ENCODE results near the gene TMEM9. TPM values are rescaled to one million over a fixed set of nuclear protein-coding genes. Genes with fewer than 3 reads are reported as not detected.

Gene TMEM9
- total and polyA plus RNA-seq, 2 of the 8 experiments (the other 6 are each of a cell fraction or from before 2014, with no cell fraction given) = 79.9 to 181 TPM

GRCh38 chr1:201142011-201142848 is 12.0 kb downstream of the TMEM9 start:
- H4K20me1 ChIP-seq (replicated peaks in 1 of 2; ENCODE audit: control insufficient read depth in 1 of 2, insufficient read depth in 2 of 2, low read length in 2 of 2) = peaks cover 12 to 14% of the 10 kb centered on the region in 2 experiments
- H3K18ac ChIP-seq (ENCODE audit: extremely low read depth, low read length) = no peak overlapping the region
- H3K4ac ChIP-seq (replicated peaks; ENCODE audit: insufficient read length, low read depth, low read length) = no peak overlapping the region
- 91% methylated on average over 16 of the region's 16 CpGs; no CpG with 5 or more reads in 1 of the 2 experiments for WGBS, 2 experiments (ENCODE audit: extremely low coverage in 1 of 2, insufficient coverage in 1 of 2, insufficient read length in 1 of 2, insufficient replicate concordance in 2 of 2, low coverage in 1 of 2, low lambda C conversion rate in 2 of 2, missing lambda C conversion rate in 1 of 2)
- no peak overlapping the region for H3K4me2 ChIP-seq (ENCODE audit: insufficient read depth in 1 of 2, low read depth in 2 of 2, low read length in 2 of 2)
- no peak overlapping the region for H4K91ac ChIP-seq (replicated peaks; ENCODE audit: insufficient read length, low read length)
- H2AK5ac ChIP-seq (ENCODE audit: low read depth, low read length) = no peak overlapping the region
- CTCF ChIA-PET (ENCODE audit: partially characterized antibody) = interaction anchor here (1.1 to 5.8 kb wide), 8 partner anchors 7 to 219 kb away, joined by 3 to 32 read pairs (median 6); partner anchors contain the start of gene ASCL5
- H4K5ac ChIP-seq (ENCODE audit: insufficient read length, low read depth, low read length) = no peak overlapping the region
- H2AFZ ChIP-seq (ENCODE audit: low read length) = no peak overlapping the region
- no peak overlapping the region for H3K23ac ChIP-seq (ENCODE audit: insufficient read length)
- no peaks in the 10 kb centered on the region for H3K79me2 ChIP-seq (ENCODE audit: control insufficient read depth in 1 of 2, insufficient read depth in 2 of 2, low read length in 2 of 2)
- H3K56ac ChIP-seq (replicated peaks; ENCODE audit: insufficient read length, low read depth, low read length) = no peak overlapping the region
- H2BK5ac ChIP-seq (ENCODE audit: low read depth, low read length) = no peak overlapping the region
- H3K4me1 ChIP-seq (replicated peaks in 1 of 4; ENCODE audit: control insufficient read depth in 3 of 4, insufficient read depth in 4 of 4, low read length in 3 of 4) = no peaks in the 10 kb centered on the region
- H4K8ac ChIP-seq (ENCODE audit: extremely low read depth, insufficient read depth, low read length) = no peak overlapping the region
- no peaks in the 10 kb centered on the region for H3K27me3 ChIP-seq (replicated peaks in 1 of 4; ENCODE audit: control insufficient read depth in 3 of 4, extremely low read depth in 1 of 4, insufficient read depth in 3 of 4, low read length in 3 of 4)
- no peaks in the 10 kb centered on the region for H3K9me3 ChIP-seq (ENCODE audit: insufficient read depth in 2 of 2, low read depth in 1 of 2, low read length in 1 of 2)
- H2BK120ac ChIP-seq (replicated peaks; ENCODE audit: low read depth, low read length) = no peak overlapping the region
- no peak overlapping the region for H3K4me3 ChIP-seq (ENCODE audit: extremely low read depth in 1 of 4, insufficient read depth in 2 of 4, low read depth in 3 of 4, low read length in 4 of 4)
- H3K9ac ChIP-seq (replicated peaks in 1 of 4; ENCODE audit: extremely low read depth in 1 of 4, low read depth in 3 of 4, low read length in 3 of 4) = no peak overlapping the region
- H2BK12ac ChIP-seq (ENCODE audit: low read depth, low read length) = no peak overlapping the region
- no peak overlapping the region for H3K27ac ChIP-seq (ENCODE audit: low read depth, low read length)
- POLR2A ChIA-PET (ENCODE audit: partially characterized antibody) = interaction anchor here (1.0 to 4.4 kb wide), 6 partner anchors 8 to 51 kb away, joined by 3 to 20 read pairs (median 4); partner anchors contain the start of gene TMEM9
- no peak overlapping the region for H2BK15ac ChIP-seq (ENCODE audit: low read length)
- no peaks in the 10 kb centered on the region for H3K79me1 ChIP-seq (ENCODE audit: low read depth, low read length)
- peaks cover 48 to 86% (median 72%) of the 10 kb centered on the region in 4 experiments for H3K36me3 ChIP-seq (ENCODE audit: control insufficient read depth in 2 of 4, insufficient read depth in 4 of 4, low read length in 3 of 4)
- H3K14ac ChIP-seq (ENCODE audit: insufficient read length) = no peak overlapping the region
- no peak overlapping the region for H2BK20ac ChIP-seq (ENCODE audit: low read length)
- no peak for DNase-seq (ENCODE audit: low read depth in 1 of 2, low spot score in 2 of 2)
- H3K23me2 ChIP-seq (ENCODE audit: low read depth, low read length) = no peaks in the 10 kb centered on the region
- FAIRE-seq = no peak
- no peak for TF ChIP-seq SUZ12 (IDR thresholded peaks at IDR 0.05; ENCODE audit: low read length)
- no peak for TF ChIP-seq CTBP2 (IDR thresholded peaks at IDR 0.05; ENCODE audit: borderline replicate concordance, insufficient read depth, insufficient read length, low read length)
- TF ChIP-seq JUND (IDR thresholded peaks at IDR 0.05; ENCODE audit: low read length) = no peak
- TF ChIP-seq EP300 (IDR thresholded peaks at IDR 0.05; ENCODE audit: borderline replicate concordance in 1 of 2, low read depth in 2 of 2, low read length in 2 of 2) = no peak
- no peak for TF ChIP-seq CHD1 (IDR thresholded peaks at IDR 0.05; ENCODE audit: low read depth, low read length)
- no peak for TF ChIP-seq TEAD4 (IDR thresholded peaks at IDR 0.05; ENCODE audit: low read depth, low read length)
- no peak for TF ChIP-seq EGR1 (IDR thresholded peaks at IDR 0.05; ENCODE audit: borderline replicate concordance, low read depth, low read length)
- no peak for TF ChIP-seq RFX5 (IDR thresholded peaks at IDR 0.05; ENCODE audit: borderline replicate concordance, low read depth, low read length)
- no peak for TF ChIP-seq SIRT6 (IDR thresholded peaks at IDR 0.05; ENCODE audit: low read length)
- TF ChIP-seq BACH1 (IDR thresholded peaks at IDR 0.05; ENCODE audit: low read length) = no peak
- no peak for TF ChIP-seq RAD21 (IDR thresholded peaks at IDR 0.05 in 1 of 2, conservative IDR thresholded peaks at IDR 0.05 in 1 of 2; ENCODE audit: low read depth in 2 of 2, low read length in 2 of 2)
- TF ChIP-seq HDAC2 (IDR thresholded peaks at IDR 0.05; ENCODE audit: borderline replicate concordance in 1 of 2, low read depth in 2 of 2, low read length in 2 of 2) = no peak
